Retinal pigment epithelial cell (primary cell): Measurements from ENCODE around the gene AAGAB.

ENCODE experiments used
- DNase-seq: peaks from one replicate; pipeline ENCODE4 v3.0.0-alpha.2; 2010; ENCODE audit warnings: low read depth
- H3K4me3 ChIP-seq: 2 replicates; pipeline ENCODE4 v1.5.1; 2011; ENCODE audit warnings: mild to moderate bottlenecking, low read length, control low read depth, moderate library complexity
- CTCF ChIP-seq: conservative IDR thresholded peaks from 2 replicates; pipeline ENCODE4 v1.5.1; 2011; ENCODE audit warnings: low read depth, low read length, control low read depth, inconsistent platforms

The AAGAB gene

GRCh38 chr15:67177752-67178151 is 76.7 kb downstream of the AAGAB start:
- no peak for DNase-seq

GRCh38 chr15:67176195-67176971 is 78.1 kb downstream of the AAGAB start:
- TF ChIP-seq CTCF, result no peak
- peak; percentile 98 for DNase-seq
- no peak overlapping the region for H3K4me3 ChIP-seq

More at GRCh38 chr15:67177752-67178151, 76.7 kb downstream of the AAGAB start:
- no peak for TF ChIP-seq CTCF
- no peak overlapping the region for H3K4me3 ChIP-seq

GRCh38 chr15:67175643-67176071 is 78.8 kb downstream of the AAGAB start:
- no peak overlapping the region for H3K4me3 ChIP-seq
- no peak for DNase-seq

GRCh38 chr15:67174864-67175573 is 79.4 kb downstream of the AAGAB start:
- H3K4me3 ChIP-seq, result no peak overlapping the region
- TF ChIP-seq CTCF, result no peak
- DNase-seq, result peak; percentile 87

More at GRCh38 chr15:67175643-67176071, 78.8 kb downstream of the AAGAB start:
- no peak for TF ChIP-seq CTCF

- TF ChIP-seq CTCF, result no peak
- no peak for DNase-seq
Observed at GRCh38 chr15:67174446-67174845, 80.0 kb downstream of the AAGAB start.

GRCh38 chr15:67173786-67174185 is 80.7 kb downstream of the AAGAB start:
- DNase-seq, result no peak
- no peak for TF ChIP-seq CTCF
- no peak overlapping the region for H3K4me3 ChIP-seq

More at GRCh38 chr15:67174446-67174845, 80.0 kb downstream of the AAGAB start:
- H3K4me3 ChIP-seq, result no peak overlapping the region
